ENCODE results near the gene SELENON.
"Not testable (repeated sequence)": the region's sequence is repeated elsewhere in the genome, so short reads cannot be mapped to it uniquely, and the experiment has no call there.

- TF ChIP-seq, protein P1, sequence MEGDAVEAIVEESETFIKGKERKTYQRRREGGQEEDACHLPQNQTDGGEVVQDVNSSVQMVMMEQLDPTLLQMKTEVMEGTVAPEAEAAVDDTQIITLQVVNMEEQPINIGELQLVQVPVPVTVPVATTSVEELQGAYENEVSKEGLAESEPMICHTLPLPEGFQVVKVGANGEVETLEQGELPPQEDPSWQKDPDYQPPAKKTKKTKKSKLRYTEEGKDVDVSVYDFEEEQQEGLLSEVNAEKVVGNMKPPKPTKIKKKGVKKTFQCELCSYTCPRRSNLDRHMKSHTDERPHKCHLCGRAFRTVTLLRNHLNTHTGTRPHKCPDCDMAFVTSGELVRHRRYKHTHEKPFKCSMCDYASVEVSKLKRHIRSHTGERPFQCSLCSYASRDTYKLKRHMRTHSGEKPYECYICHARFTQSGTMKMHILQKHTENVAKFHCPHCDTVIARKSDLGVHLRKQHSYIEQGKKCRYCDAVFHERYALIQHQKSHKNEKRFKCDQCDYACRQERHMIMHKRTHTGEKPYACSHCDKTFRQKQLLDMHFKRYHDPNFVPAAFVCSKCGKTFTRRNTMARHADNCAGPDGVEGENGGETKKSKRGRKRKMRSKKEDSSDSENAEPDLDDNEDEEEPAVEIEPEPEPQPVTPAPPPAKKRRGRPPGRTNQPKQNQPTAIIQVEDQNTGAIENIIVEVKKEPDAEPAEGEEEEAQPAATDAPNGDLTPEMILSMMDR (IDR thresholded peaks at IDR 0.05; ENCODE audit: poor library complexity), result not testable (repeated sequence)
- not testable (repeated sequence) for TF ChIP-seq EZH2phosphoT487 (IDR thresholded peaks at IDR 0.05; ENCODE audit: low read depth, severe bottlenecking, unreplicated experiment)
Measured at GRCh38 chr1:25839808-25840207, 39.8 kb downstream of the SELENON start.

Data from hepatocyte (in vitro differentiated cells).